ENCODE measurements around the gene TFEB.

The TFEB gene

DNA sequence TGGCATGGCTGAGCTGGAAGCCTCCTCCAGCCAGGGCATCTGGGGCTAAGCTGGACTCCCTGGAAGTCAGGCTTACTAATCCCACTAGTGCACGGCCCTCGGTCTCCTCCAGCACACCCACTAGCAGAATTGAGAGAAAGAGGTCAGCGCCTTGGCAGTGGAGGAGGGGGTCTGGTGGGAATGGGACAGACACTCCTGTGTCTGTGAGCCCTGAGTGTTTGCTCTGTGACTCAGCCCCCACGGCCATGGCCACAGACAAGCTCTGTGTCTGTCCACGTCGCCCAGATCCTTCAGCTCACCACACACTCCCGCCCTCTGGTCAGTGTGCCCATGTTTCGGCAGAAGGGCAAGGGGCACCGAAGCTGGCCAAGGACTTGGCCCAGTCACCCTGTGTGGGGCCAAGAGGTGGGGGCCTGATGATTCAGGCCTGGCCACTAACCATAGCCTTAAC, 88.3 kb downstream of the TFEB start:
- TF ChIP-seq, protein P1, sequence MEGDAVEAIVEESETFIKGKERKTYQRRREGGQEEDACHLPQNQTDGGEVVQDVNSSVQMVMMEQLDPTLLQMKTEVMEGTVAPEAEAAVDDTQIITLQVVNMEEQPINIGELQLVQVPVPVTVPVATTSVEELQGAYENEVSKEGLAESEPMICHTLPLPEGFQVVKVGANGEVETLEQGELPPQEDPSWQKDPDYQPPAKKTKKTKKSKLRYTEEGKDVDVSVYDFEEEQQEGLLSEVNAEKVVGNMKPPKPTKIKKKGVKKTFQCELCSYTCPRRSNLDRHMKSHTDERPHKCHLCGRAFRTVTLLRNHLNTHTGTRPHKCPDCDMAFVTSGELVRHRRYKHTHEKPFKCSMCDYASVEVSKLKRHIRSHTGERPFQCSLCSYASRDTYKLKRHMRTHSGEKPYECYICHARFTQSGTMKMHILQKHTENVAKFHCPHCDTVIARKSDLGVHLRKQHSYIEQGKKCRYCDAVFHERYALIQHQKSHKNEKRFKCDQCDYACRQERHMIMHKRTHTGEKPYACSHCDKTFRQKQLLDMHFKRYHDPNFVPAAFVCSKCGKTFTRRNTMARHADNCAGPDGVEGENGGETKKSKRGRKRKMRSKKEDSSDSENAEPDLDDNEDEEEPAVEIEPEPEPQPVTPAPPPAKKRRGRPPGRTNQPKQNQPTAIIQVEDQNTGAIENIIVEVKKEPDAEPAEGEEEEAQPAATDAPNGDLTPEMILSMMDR (IDR thresholded peaks at IDR 0.05), result no peak

DNA sequence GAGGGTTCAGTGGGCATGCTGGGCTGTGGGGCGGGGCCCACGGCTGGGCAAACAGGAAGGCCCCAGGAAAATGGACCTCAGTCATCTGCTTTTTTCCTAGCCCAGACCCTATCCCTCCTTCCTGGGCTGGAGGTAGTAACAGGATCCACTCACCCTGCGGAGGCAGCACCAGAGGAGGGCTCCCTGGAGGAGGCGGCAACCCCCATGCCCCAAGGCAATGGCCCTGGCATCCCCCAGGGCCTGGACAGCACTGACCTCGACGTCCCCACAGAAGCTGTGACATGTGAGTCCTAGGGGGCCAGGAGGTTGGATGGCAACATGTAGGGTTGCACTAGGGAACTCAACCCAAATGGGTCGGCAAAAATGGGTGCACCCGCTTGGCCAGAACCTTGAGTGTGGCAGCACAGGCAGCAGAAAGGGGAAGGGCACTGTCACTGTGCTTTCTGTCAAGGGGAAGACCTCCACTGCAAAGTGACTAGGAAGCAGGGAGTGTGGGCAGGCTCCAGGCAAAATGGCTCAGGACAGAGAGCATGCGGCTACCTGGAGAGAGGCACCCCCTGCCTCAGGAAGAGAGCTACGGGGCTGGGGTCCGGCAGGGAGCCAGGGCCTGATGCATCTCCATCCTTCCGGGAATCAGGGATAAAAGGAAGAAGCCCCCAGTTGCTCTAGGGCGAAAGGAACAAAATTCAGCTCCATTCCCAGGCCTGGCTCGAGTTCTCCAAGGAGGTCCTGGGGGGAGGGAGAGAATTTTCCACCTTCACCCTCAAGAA, 89.2 kb downstream of the TFEB start:
- TF ChIP-seq, protein P1 (IDR thresholded peaks at IDR 0.05), result no peak

DNA sequence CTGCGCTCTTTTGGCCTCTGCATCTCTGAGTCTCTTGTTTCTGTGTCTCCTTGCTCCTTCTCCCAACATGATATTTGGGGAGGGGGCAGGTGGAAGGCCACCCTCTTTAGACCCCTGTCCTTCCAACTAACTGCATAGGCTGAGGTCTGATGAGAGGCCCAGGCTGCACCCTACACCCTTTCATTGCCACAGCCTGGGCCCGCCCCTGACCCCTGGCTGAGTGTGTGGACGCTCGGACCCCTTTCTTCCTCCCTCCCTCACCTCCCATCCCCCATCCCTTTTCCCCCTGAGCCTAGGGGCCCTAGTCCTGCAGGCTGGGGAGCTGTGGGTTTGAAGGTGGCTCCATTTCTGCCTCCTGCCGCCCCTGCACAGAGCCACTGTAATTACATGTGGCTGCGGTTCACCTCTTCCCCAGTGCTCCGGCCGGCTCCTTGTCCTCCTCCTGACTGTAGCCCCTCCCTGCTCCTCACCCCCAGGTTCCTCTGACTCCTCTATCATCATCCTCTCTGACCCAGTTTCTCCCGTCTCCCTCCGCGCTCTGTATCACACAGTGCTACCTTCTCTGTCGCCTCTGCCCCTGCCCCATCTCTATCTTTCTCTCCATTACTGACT, 90.3 kb downstream of the TFEB start:
- TF ChIP-seq, protein P1 (IDR thresholded peaks at IDR 0.05), result no peak

DNA sequence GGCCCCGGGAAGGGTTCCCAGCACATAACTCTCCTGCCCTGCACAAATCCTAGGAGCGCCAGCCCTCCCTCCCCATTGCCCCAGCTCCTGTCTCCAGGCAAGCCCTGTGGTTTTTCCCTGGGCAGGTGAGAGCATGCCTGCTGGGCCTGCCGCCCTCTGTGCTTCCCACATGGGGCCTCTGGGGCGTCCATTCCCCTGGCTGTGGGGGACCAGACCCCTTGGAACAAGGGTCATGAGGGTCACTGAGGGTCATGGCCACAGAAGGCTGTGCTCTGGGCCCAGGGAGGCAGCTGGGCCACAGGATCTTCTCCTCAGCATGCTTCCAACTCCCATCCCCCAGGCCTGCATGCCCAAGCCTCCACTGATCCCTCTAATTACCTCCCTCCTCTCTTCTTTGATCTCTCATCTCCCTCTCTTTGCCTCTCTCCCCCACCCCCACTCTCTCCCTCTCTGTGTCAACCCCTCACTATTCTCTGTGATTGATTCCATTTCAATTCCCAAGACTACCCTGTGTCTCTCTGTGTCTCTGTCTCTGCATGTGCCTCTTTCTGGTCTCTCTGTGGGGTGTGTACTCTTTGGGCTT, 91.0 kb downstream of the TFEB start:
- TF ChIP-seq, protein P1 (IDR thresholded peaks at IDR 0.05), result no peak

DNA sequence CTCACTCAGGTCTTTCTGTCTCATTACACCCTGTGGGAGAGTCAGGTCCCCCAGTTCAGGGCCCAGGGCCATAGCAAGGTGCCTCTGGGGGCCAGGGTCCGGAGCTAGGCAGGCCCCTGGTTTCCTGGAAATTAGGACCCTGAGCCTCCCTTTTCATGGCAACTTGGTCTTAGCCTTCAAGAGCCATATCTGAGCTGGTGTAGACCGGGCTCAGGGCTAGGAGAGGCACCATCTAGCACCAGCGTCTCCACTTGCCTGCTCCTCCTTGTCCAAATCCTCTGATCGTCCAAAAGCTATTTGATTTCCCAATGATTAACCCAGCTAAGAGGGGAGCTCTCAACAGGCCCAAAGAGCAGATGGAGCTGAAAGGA, 91.5 kb downstream of the TFEB start:
- TF ChIP-seq, protein P1 (IDR thresholded peaks at IDR 0.05), result no peak

DNA sequence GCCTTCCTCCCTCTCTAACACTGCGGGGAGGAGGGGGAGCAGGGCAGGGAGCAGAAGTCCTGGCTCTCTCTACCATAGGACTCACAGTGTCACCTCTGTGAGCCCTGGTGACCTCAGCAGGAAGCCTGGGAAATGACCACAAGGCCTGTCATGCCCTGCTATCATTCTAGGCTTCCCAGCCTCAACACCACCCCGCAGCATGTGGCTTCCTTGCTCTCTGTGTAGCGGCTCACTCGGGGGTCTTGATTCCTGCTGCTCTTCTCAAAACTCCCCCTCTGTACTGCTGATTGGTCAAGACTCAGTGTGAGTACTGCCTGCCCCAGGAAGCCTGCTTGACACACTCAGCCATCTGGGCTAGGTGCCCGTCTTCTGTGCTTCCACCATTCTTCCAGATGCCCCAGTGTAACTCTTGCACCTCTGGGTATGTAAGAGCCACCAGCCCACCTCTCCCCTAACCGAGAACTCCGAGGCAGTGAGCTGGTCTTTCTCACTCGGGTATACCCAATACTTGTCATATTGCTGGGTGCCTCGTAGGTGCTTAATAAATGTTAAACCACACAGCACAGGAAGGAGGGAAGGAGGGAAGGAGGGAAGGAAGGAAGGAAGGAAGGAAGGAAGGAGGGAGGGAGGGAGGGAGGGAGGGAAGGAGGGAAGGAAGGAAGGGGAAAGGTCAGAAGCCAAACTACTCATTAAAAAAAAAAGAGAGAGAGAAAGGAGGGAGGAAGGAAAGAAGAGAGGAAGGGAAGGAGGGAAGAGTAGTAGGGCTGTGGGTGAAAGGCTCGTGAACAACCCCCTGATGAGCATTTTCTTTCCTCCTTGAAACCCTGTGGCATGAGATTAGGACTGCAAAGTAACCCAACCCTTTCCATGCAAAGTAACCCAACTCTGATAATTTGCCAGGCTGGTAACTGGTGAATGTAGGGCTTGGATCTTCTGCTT, 92.2 kb downstream of the TFEB start:
- TF ChIP-seq, protein P1 (IDR thresholded peaks at IDR 0.05), result no peak

Data from LNCAP (cell line).